Thoracic aorta (tissue), 2 donors: ENCODE measurements around the gene POGK. TPM values are rescaled to one million over a fixed set of nuclear protein-coding genes. Genes with fewer than 3 reads are reported as not detected.
A peak's percentile ranks its signal among the peaks of the same experiment; 100 is the strongest.

Experiments
- ATAC-seq: fragments of 150-250 bp; one replicate; pipeline ENCODE4 v1.8.0; 2017; ENCODE audit warnings: low read depth; ENCODE audit not compliant: insufficient number of reproducible peaks, low FRiP score
- DNase-seq: peaks from one replicate; pipeline ENCODE4 v3.0.0-alpha.2; 2020; ENCODE audit warnings: low spot score
- H3K27ac ChIP-seq, 2 donors: fragments of 200-600 bp; sonication (generic); 1 replicate in 1 of 2; 2 replicates in 1 of 2; pipeline ENCODE4 v1.5.1; 2016; ENCODE audit warnings: mild to moderate bottlenecking in 2 of 2, moderate library complexity in 2 of 2
- H3K27me3 ChIP-seq: fragments of 200-600 bp; sonication (generic); replicated peaks from 2 replicates; pipeline ENCODE4 v1.6.0; 2016; ENCODE audit warnings: mild to moderate bottlenecking; ENCODE audit not compliant: insufficient read depth
- H3K36me3 ChIP-seq: fragments of 200-600 bp; sonication (generic); one replicate; pipeline ENCODE4 v1.5.1; 2016
- H3K4me1 ChIP-seq, 2 donors: fragments of 200-600 bp; sonication (generic); 1 replicate in 1 of 2; 2 replicates in 1 of 2; pipeline versions ENCODE4 v1.5.1 to v1.6.0; 2016; ENCODE audit warnings: low read depth in 2 of 2, mild to moderate bottlenecking in 1 of 2; ENCODE audit not compliant: control insufficient read depth in 1 of 2
- H3K4me3 ChIP-seq: fragments of 200-600 bp; sonication (generic); 2 replicates; pipeline ENCODE4 v1.5.1; 2016; ENCODE audit warnings: mild to moderate bottlenecking
- H3K9me3 ChIP-seq: fragments of 200-600 bp; sonication (generic); 2 replicates; pipeline ENCODE4 v1.5.1; 2016
- CTCF ChIP-seq: fragments of 200-600 bp; sonication (generic); IDR thresholded peaks from one replicate; pipeline ENCODE4 v1.5.1; 2019; ENCODE audit warnings: antibody characterized with exemption
- total RNA-seq, 2 donors: library from RNA; depleted of rRNA; stranded (reverse); fragments of >200 nt; gene quantifications; one replicate each; pipeline versions ENCODE4 v1.1.0 to v1.2.3, GENCODE V29; 2016

Gene POGK
- total RNA-seq, 2 donors from 2014 or later: 33.7 to 54.6 TPM

- H3K9me3 ChIP-seq: no peaks in the 10 kb centered on the region
- H3K27ac ChIP-seq: peak overlapping the region; percentile 76 to 96
- DNase-seq (no peak), ATAC-seq (peak; percentile 11)
- H3K27me3 ChIP-seq: no peaks in the 10 kb centered on the region
- peak overlapping the region; percentile 81 for H3K4me3 ChIP-seq
- peaks cover 9% of the 10 kb centered on the region for H3K36me3 ChIP-seq
- TF ChIP-seq CTCF: no peak
- H3K4me1 ChIP-seq: peaks cover 23 to 58% of the 10 kb centered on the region in 2 donors
These were observed 479 bp downstream of the POGK start for GRCh38 chr1:166839600-166840308.

- H3K27ac ChIP-seq: peak overlapping the region; percentile 70 to 76
- no peak for ATAC-seq
These were observed 1.3 kb downstream of the POGK start for GRCh38 chr1:166840309-166841274.

GRCh38 chr1:166843322-166843721 is 4.0 kb downstream of the POGK start:
- Histone ChIP-seq H3K4me3 (peak overlapping the region; percentile 6), H3K27me3 (no peaks in the 10 kb centered on the region), H3K36me3 (peaks cover 14% of the 10 kb centered on the region), H3K4me1 (peaks cover 23 to 85% of the 10 kb centered on the region in 2 donors), H3K27ac (peak overlapping the region in 1 of 2 donors; percentile 51), H3K9me3 (no peaks in the 10 kb centered on the region)
- no peak for DNase-seq
- ATAC-seq: no peak
- no peak for TF ChIP-seq CTCF

More at GRCh38 chr1:166840309-166841274, 1.3 kb downstream of the POGK start:
- no peaks in the 10 kb centered on the region for H3K27me3 ChIP-seq
- no peak for DNase-seq
- H3K9me3 ChIP-seq: no peaks in the 10 kb centered on the region
- H3K4me3 ChIP-seq: peak overlapping the region; percentile 81
- peaks cover 9% of the 10 kb centered on the region for H3K36me3 ChIP-seq
- peaks cover 23 to 65% of the 10 kb centered on the region in 2 donors for H3K4me1 ChIP-seq
- no peak for TF ChIP-seq CTCF

GRCh38 chr1:166843769-166844596 is 4.7 kb downstream of the POGK start:
- ATAC-seq (no peak), DNase-seq (no peak)
- Histone ChIP-seq H3K27me3 (no peaks in the 10 kb centered on the region), H3K4me1 (peaks cover 23 to 79% of the 10 kb centered on the region in 2 donors), H3K36me3 (peaks cover 17% of the 10 kb centered on the region), H3K9me3 (no peaks in the 10 kb centered on the region), H3K27ac (peak overlapping the region; percentile 10 to 51), H3K4me3 (peak overlapping the region; percentile 6)
- no peak for TF ChIP-seq CTCF
